Measurements from ENCODE around the gene ITGA3.

The ITGA3 gene

GRCh38 chr17:50129728-50130558, 74.0 kb downstream of the ITGA3 start, which contains the start of gene SAMD14:
Gene SAMD14 (minus strand): TSS chr17:50130160. CDS start chr17:50124959, 5,201 bp downstream.
- no peak for DNase-seq (ENCODE audit: low read depth)

- DNase-seq (ENCODE audit: low read depth): no peak
Measured at GRCh38 chr17:50130559-50131305, 74.8 kb downstream of the ITGA3 start.

- DNase-seq (ENCODE audit: low read depth): no peak
Measured at GRCh38 chr17:50132104-50132794, 76.3 kb downstream of the ITGA3 start.

- no peak for DNase-seq (ENCODE audit: low read depth)
Measured at GRCh38 chr17:50133028-50133768, 77.3 kb downstream of the ITGA3 start.

- no peak for DNase-seq (ENCODE audit: low read depth)
Measured at GRCh38 chr17:50133769-50134099, 77.8 kb downstream of the ITGA3 start.

- DNase-seq (ENCODE audit: low read depth): no peak
Measured at GRCh38 chr17:50134206-50135110, 78.5 kb downstream of the ITGA3 start.

- DNase-seq (ENCODE audit: low read depth): no peak
Measured at GRCh38 chr17:50135316-50136095, 79.6 kb downstream of the ITGA3 start.

GRCh38 chr17:50136096-50136687, 80.3 kb downstream of the ITGA3 start:
- no peak for DNase-seq (ENCODE audit: low read depth)

GRCh38 chr17:50137042-50137441, 81.1 kb downstream of the ITGA3 start:
- no peak for DNase-seq (ENCODE audit: low read depth)

- no peak for DNase-seq (ENCODE audit: low read depth)
Measured at GRCh38 chr17:50139185-50139783, 83.4 kb downstream of the ITGA3 start.
